ENCODE data around the gene PPP2R5C.
A peak's percentile ranks its signal among the peaks of the same experiment; 100 is the strongest.
"Not testable (repeated sequence)": the region's sequence is repeated elsewhere in the genome, so short reads cannot be mapped to it uniquely, and the experiment has no call there.

The PPP2R5C gene

DNA sequence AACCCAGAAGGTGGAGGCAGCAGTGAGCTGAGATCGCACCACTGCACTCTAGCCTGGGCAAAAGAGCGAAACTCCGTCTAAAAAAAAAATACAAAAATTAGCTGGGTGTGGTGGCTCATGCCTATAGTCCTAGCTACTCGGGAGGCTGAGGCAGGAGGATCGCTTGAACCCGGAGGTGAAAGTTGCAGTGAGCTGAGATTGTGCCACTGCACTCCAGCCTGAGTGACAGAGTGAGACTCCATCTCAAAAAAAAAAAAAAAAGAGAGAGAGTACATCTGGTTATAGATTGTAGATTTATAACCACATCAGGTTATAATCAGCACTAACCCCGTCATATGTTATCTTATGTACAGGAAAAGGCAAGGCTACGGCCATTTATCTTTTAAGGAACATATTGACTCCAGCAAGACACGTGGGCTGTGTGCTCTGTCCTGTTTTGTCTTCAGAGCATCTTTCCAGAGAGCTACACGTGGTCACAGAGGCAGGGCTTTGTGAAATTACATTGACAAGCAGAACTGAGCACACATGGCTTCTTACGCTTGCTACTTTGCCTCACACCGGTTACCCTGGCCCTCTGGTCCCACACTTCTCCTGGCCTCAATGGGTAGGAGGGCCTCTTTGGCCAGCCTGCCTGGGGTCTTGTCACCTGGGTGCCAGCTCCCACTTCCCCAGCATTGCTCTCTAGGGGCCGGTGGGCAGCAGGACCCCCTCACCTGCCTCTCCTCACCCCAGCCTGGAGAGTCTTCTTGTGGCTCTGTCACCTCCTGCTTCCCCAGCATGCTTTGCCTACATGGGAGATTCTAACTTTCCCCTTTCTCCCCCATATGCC lies 196.1 kb downstream of the PPP2R5C start:
- peak; percentile 74 for DNase-seq

DNA sequence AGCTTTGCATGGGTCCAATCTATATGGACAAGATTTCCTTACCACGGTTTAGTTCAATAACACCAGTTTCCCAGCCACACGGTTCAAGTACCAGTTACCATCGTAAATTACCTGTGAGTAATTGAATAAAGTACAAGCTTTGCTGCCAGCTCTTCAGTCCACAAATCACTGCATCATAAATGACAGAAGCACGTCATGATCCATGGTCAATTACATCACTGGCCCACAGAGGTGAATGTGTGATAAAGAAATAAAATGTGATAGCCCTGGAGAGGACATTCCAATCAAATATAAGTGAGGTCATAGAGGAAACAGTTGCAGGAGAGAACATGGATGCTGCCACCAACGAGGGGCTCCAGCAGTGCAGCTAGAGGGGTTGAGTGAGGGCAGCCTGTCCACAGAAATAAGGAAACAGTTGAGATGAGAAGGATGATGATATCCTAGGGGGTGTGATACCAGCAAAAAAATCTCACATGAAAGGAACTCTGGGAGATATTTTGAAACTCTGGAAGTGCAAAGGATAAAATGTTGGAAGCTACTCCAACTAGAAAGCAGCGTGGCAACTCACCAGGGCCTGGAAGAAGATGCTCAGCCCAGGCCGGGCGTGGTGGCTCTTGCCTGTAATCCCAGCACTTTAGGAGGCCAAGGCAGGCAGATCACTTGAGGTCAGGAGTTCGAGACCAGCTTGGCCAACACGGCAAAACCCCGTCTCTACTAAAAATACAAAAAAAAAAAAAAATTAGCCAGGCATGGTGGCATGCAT lies 197.1 kb downstream of the PPP2R5C start:
- no peak for DNase-seq

DNA sequence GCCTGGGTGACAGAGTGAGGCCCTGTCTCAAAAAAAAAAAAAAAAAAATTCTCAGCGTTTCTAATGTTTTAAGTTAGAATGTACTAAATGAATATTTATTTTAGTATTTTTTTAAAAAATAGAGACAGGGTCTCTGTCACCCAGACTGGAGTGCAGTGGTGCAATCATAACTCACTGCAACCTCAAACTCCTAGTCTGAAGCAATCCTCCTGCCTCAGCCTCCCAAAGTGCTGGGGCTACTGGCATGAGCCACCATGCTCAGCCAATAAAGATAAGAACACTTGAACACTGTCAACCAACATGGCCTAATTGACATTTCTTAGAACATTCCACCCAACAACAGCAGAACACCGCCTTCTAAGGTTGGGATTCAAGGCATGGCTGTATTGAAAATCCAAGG lies 197.8 kb downstream of the PPP2R5C start:
- no peak for DNase-seq

DNA sequence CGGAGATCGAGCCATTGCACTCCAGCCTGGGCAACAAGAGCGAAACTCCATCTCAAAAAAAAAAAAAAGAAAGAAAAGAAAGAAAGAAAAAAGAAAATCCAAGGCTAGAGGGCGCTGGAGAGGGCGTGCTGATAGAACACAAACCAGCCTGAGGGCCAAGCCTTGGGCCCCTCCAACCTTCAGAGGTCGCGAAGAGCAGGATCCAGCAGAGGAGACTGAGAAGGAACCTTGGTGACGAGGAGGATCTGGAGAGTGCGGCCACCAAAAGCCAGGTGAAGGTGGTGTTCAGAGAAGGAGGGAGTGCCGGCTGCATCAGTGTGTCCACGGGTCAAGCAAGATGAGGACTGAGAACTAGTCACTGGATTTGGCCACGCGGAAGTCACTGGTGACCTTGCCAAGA lies 198.7 kb downstream of the PPP2R5C start:
- DNase-seq: peak; percentile 64

DNA sequence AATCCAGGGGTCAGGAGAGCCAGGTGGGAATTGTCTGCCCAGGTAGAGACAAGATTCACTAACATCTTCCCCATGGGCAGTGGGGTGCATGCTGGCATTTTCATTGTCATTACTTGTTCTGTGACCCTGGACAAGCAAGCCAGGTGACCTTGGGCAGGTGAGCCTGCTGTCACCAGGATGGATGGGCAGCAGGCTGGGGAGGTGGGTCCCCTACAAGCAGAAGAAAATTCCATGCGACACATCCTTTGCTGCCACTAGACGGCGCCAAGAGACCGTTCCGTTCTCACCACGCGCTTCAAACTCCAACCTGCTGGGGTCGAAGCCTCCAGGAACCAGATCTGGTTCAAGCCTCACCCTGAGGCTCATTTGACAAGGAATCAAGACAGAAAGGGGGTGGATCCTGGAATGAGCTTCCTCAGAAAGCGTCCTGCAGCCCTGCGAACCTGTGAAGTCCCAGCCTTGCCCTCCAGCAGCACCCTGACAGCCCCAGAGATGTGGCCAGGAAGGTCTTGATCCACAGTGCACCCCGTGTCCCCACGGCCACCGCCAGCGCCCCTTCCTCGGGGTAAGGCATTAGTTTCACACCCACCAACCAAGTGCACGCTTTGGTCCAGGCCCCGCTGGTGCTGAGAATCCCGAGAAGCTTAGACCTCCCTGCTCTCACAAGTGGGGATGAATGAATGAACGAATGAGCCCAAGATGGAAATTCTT lies 199.7 kb downstream of the PPP2R5C start:
- peak; percentile 78 for DNase-seq

DNA sequence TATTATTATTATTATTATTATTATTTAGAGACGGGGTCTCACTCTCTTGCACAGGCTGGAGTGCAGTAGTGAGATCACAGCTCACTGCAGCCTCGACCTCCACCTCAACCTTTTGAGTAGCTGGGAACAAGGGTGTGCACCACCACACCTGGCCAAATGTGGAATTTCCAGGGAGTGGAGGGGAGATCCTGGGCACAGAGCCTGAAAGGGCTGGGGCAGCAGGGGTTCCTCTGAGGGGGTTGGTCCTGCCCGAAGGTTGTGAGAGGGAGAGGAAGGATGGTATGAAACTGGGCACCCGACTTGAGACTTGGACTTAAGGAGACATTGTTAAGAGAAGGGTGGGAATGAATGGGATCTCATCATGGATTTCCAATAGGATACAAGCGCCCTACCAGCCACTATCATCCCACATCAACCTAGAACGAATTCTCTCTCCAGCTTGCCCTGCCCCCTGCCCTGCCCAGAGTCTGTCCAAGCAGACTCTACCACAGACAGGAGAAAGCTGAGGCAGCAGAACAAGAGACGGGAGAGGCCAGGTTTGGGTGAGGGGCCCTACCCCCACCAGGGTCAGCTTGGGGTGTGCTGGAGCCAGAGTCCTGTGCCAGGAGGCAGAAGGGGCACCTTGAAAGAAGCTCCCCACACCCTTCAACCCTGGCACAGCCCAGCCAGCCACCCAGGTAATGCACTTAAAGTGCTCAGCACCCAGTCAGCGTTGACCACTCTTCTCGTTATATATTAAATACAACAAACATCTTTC lies 200.4 kb downstream of the PPP2R5C start:
- no peak for DNase-seq

DNA sequence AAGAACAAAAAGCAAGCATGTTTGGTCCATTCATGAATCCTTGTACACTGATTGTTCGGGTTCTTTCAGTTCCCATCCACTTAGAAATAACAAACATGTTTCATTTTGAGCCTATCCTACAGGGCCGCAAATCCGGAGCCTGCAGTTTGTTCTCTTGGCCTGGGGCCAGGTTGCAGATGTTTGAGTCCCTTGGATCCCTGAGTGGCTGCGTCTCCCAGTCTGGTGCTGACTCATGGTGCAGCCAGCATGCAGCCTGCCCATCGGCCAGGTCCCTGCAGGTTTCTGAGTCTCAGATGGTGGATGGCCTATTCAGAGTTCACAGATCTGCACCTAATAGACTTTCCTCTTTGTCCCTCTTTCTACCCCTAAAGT lies 201.0 kb downstream of the PPP2R5C start:
- no peak for DNase-seq

DNA sequence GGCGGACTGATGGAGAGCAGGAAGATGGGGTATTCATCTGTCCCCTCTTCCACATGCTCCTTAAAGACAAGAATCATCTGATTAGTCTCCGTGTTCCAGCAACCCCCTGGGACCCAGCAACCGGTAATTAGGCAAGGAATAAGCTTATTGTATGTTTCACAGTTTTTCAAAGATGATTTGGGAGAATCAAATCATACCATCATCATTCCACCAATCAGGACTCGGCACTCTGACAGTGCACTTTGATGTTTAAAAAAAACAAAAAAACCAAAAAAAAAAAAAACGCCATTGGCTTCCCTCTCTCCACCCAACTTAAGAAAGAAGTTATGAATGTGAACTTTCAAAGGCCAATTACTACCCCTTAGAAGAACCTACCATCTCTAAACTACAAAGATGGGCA lies 201.5 kb downstream of the PPP2R5C start:
- no peak for DNase-seq

DNA sequence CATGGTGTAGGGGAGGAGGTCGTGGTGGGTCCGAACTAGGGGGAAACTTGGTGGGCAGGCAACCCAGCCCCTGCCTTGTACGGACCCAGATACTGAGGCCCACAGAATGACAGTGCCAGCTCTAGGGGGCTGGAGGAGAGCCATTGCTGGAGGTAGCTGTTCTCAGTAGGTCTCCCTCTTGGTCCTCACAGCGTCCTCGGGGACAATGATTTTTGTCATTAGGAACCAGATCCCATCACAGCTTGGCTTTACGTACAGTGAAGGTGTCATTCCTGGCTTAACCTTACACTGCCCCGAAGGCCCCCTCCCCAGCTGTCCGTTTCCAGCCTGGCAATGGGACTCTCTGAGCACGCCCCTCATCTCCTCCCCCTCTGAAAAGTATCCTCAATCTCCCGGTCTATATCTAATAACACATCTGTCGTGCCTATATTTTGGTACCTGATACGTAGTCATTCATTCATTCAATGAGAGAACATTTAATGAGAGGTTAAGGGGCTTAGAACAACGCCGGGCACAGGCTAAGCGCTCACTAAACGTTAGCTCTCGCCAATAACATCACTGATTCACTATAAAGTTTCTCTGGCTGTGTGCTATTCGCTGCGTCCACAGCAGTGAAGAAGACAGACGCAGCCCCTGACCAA lies 202.3 kb downstream of the PPP2R5C start:
- no peak for DNase-seq

DNA sequence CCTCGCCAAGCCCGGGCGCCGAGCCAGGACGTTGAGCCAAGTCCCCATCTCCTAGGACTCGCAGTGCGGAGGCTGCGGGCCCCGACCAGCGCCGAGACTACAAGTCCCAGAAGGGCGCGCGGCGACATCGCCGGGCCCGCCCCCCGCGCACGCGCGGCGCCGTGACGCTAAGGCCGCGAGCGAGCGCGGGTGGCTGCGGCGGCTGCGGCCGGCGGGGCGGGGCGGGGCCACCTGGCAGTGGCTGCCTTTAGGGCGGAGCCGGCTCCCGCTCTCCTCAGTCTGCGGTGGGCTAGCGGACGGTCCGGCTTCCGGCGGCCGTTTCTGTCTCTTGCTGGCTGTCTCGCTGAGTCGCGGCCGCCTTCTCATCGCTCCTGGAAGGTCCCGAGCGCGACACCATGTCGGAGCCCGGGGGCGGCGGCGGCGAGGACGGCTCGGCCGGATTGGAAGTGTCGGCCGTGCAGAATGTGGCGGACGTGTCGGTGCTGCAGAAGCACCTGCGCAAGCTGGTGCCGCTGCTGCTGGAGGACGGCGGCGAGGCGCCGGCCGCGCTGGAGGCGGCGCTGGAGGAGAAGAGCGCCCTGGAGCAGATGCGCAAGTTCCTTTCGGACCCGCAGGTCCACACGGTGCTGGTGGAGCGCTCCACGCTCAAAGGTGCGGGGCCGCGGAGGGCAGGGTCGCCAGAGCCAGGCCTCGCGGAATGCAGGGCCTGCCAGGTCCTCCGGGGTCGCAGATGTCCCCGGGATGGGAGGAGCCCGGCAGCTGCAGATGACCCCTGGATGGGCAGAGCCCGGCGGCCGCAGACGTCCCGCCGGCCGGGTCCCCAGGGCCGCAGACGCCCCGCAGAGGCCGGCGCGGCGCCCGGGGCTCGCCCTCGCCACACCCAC lies 203.0 kb downstream of the PPP2R5C start, which contains the start of gene DYNC1H1:
TSS of gene DYNC1H1 (plus strand) at position 277 of the 884 bp plus-strand sequence. CDS start at position 396, 119 bp downstream.
- DNase-seq: peak; percentile 91

DNA sequence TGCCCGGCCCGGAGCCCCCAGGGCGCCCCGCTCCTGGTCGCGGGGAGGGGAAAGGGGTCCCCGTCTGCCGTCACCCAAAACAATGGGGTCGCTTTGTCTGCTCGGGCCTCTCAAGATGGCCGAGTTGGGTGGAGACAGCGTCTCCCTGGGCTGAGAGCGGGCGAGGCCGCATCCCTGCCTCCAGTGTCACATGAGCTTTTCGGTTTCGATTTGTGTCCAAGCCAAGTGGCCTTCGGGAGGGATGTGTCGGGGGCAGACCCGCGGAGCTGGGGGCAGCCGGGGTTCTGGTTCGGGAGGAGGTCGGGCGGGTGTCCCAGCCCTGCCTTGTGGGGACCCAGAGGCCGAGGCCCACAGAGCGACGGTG lies 203.7 kb downstream of the PPP2R5C start:
- peak; percentile 73 for DNase-seq

DNA sequence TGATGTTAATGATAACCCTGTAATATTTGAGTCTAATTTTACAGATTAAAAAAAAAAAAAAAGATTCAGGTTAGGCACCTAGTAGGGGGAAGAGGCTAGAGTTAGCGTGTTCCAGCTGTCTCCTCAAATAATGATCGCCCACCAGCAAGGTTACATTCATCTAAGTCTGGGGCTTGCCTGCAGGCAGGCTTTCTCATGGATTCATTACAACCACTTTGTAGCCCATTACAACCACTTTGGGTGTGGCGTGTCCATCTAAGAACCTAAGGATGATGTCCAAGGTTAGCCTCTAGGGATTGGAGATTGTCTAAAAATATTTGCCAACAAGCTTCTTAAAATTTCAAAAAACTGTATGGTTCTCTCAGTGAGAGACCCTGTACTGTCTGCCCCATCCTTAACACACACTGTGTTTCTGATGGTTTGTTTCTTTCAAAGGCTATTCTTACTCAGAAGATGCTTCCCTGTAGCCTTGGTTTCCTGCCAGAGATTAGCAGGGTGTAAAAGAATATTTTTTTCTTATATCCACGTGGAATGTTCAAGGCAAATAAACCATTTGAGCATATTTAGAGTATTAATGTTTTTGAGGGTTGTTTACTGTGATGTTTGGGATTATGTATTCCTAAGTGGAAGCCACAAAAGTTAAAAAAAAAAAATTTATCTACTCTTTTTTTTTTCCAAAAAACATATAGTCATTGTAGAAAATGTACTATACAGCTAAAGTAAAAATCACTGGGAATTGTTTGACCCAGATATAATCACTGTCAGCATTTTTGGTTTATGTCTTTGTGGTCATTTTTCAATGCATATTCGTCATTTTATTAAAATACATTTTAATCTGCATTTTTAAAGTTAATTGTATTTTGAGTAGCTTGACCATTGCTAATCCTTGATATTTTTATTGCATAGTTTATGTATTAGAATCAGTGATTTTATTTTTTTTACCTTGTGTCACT lies 204.5 kb downstream of the PPP2R5C start:
- peak; percentile 3 for DNase-seq

DNA sequence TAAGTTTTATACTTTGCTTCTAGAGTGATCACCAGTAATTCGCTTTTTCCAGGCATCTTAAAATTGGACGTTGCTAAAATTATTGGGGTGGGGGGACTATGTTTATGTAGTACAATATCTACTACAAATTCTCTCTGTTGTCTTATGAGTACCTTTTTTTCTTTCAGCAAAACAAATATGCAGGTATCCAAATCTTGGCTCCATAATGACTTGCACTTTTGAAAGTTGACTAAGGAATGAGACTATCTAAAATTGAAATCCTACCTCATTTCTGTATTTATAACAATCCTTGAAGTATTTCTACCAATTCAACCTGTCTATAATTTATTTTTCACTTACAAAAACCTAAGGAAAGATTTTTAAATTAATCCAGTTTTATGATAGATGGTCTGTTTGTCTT lies 205.2 kb downstream of the PPP2R5C start:
- DNase-seq: peak; percentile 2

DNA sequence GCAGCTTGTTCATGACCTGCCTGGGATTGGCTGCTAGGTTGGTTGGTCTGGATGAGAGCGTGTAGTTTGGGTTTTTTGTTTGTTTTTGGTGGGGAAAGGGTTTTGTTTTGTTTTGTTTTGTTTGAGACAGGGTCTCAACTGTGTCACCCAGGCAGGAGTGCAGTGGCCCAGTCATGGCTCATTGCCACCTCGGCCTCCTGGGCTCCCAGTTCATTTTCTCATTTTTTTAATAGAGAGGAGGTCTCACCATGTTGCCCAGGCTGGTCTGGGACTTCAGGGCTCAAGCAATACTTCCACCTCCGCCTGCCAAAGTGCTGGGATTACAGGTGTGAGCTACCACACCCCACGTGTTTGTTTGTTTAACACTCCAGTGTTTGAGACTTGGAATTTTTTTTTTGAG lies 206.7 kb downstream of the PPP2R5C start:
- no peak for DNase-seq

DNA sequence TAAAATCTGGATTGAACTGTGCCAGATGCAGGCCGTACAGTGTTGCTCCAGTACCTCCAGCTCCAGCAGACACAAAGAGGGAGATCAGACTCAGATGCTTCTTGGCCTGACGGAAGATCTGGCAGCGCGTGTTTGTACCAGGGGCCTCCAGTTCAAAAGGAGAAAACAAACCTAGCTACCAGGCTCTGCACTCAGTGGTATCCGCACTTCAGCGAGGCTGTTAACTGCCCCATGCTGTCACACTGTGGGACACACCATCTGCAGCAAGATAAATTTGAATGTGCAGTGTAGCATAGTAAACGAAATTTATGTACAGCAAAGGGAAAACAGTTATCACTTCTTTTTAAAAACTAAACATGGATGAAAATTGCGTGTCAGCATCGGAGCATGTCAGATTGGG lies 208.0 kb downstream of the PPP2R5C start:
- DNase-seq: no peak

DNA sequence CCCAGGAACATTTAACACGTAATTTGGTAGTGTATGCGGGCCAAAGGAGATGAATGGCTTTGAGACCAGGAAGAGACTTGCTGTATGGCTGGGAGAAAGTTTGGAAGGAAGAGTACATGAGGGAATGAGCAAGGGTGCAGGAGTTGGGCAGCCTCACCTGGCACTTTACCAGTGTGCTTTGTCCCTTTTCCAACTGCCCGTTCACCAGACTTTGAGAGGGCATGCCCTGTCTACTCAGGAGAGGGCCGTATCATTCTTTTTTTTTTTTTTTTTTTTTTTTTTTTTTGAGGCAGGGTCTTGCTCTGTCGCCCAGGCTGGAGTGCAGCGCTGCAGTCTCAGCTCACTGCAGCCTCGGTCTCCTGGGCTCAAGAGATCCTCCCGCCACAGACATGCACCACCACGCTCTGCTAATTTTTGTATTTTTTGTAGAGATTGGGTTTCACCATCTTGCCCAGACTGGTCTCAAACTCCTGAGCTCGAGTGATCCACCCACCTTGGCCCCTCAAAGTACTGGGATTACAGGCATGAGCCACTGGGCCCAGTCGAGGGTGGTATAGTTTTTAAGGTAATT lies 209.4 kb downstream of the PPP2R5C start:
- DNase-seq: no peak

DNA sequence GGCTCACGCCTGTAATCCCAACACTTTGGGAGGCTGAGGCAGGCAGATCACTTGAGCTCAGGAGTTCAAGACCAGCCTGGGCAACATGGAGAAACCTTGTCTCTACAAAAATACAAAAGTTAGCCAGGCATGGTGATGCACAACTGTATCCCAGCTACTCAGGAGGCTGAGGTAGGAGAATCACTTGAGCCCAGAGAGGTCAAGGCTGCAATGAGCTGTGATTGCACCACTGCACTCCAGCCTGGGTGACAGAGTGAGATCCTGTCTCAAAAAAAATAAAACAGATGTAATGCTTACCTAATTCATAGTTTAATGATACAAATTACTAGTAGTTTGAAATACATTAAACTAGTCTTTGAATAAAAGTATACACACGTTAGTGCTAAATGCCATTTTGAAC lies 209.9 kb downstream of the PPP2R5C start:
- DNase-seq: not testable (repeated sequence)

DNA sequence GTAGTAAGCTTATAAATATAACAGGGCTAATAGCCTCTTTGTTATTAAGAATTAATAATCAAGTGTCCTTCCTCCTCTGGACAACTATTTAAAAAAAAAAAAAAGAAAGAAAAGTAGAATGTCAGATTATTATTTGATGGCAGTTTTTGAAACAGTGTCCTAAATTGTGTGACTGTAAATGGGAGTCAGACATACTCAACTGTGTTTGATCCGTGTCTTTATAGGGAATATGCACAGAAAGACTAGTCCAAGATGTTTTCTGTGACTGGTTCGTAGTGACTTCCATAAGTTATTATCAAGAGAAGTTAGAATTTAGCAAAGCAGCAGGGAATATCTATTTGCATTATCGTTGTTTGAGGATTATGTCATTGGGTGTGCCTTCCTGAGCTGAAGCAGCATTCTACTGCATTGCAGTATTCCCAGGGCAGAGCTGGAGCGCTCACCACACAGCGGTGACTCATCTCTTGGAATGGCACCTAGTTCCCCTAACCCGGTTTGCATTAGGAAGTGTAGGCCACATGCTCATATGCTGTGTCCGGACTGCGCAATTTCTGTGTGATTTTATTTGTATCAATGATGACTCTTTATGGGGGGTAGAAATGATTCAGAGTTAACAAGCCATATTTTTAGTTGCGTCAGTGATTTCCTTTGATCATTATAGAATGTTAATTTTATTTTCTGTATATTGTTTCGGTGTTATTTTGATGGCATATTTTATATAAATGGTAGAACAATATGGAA lies 210.8 kb downstream of the PPP2R5C start:
- peak; percentile 6 for DNase-seq

DNA sequence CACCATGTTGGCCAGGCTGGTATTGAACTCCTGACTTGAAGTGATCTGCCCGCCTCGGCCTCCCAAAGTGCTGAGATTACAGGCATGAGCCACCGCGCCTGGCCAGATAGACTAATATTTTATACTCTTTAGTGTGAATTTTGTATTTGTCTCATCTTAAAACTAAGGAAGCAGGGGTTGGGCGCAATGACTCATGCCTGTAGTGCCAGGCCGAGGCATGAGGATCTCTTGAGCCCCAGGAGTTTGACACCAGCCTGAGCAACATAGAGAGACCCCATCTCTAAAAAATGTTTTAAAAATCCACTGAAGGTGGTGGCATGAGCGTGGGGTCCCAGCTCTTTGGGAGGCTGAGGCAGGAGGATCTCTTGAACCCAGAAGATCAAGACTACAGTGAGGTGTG lies 211.8 kb downstream of the PPP2R5C start:
- DNase-seq: no peak
